Erythroblast (primary cell): ENCODE measurements around the gene SPATA18.

ENCODE experiments used
- GATA1 ChIP-seq: IDR thresholded peaks from 2 replicates; pipeline ENCODE4 v1.6.1; 2011; ENCODE audit warnings: low read depth, mild to moderate bottlenecking, control low read depth, low read length, moderate library complexity
- POLR2A ChIP-seq: IDR thresholded peaks from 2 replicates; pipeline ENCODE4 v1.6.1; 2011; ENCODE audit warnings: mild to moderate bottlenecking, low read length

DNA sequence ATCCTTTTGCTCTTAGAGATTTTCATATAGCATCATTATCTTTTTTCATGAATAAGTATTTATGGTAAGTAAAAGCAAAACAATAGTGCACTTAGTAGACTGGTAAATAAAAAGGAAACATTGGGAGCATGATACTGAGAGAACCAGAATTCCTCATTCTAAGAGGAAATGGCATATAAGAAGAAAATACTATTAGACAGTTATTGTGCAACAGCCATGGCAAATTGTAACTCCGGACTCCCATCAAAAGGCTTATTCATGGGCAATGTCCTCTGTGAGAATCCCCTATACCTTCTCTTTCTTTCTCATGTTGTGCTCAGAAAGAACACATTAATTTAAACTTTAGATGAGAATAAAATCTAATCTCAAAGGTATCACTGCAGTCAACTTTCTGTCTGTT lies 42.4 kb downstream of the SPATA18 start:
- TF ChIP-seq POLR2A (no peak), GATA1 (no peak)
